Esophagus squamous epithelium (tissue), 5 donors: ENCODE data around the gene DAPK2. TPM values are rescaled to one million over a fixed set of nuclear protein-coding genes. Genes with fewer than 3 reads are reported as not detected.

ENCODE experiments used
- DNase-seq: peaks from one replicate; lab custom pipeline; 2025; lab: John Stamatoyannopoulos, UW
- H3K27ac ChIP-seq, 4 donors: fragments of 200-600 bp; sonication (generic); one replicate each; pipeline ENCODE4 v1.5.1; 2016 to 2019; ENCODE audit warnings: mild to moderate bottlenecking in 1 of 4
- H3K27me3 ChIP-seq, 4 donors: fragments of 200-600 bp; sonication (generic); 1 replicate in 3 of 4; 2 replicates in 1 of 4; pipeline versions ENCODE4 v1.5.1 to v1.6.0; 2017 to 2021; ENCODE audit warnings: antibody characterized with exemption in 1 of 4
- H3K36me3 ChIP-seq, 3 donors: fragments of 200-600 bp; sonication (generic); one replicate each; pipeline ENCODE4 v1.5.1; 2016 to 2019
- H3K4me1 ChIP-seq, 3 donors: fragments of 200-600 bp; sonication (generic); one replicate each; pipeline ENCODE4 v1.5.1; 2017 to 2019
- H3K4me3 ChIP-seq, 4 donors: fragments of 200-600 bp; sonication (generic); 1 replicate in 3 of 4; 2 replicates in 1 of 4; pipeline ENCODE4 v1.5.1; 2016 to 2019; ENCODE audit warnings: mild to moderate bottlenecking in 2 of 4, moderate library complexity in 1 of 4
- H3K9me3 ChIP-seq, 3 donors: fragments of 200-600 bp; sonication (generic); one replicate each; pipeline ENCODE4 v1.5.1; 2016 to 2019
- CTCF ChIP-seq, 6 experiments: fragments of 450-650 bp in 4 of 6; fragments of 200-600 bp in 2 of 6; sonication (generic) in 2 of 6; IDR thresholded peaks; one replicate each; pipeline ENCODE4 v1.5.1; 2016 to 2019; ENCODE audit warnings: antibody characterized with exemption in 6 of 6, mild to moderate bottlenecking in 4 of 6, moderate library complexity in 4 of 6
- POLR2A ChIP-seq, 4 donors: fragments of 450-650 bp; IDR thresholded peaks; one replicate each; pipeline ENCODE4 v1.6.1; 2017; ENCODE audit warnings: antibody characterized with exemption in 4 of 4, mild to moderate bottlenecking in 4 of 4, moderate library complexity in 3 of 4
- WGBS, 2 donors: methylation state at CpG; one replicate each; pipeline ENCODE4 v1.1.5; 2018; 5-methylcytosine and 5-hydroxymethylcytosine counted together
- intact Hi-C: fragments of 100-400 bp; cut with DNase I; formaldehyde crosslinking; loops from one replicate; pipeline ENCODE4 v1.15.0; 2022
- total RNA-seq, 4 donors: library from RNA; depleted of rRNA; stranded (reverse); fragments of >200 nt; gene quantifications; one replicate each; pipeline ENCODE4 v1.1.0, GENCODE V29; 2016
- donor health status: DM: yes; HTN: yes; CAD: no.

DAPK2 gene
- total RNA-seq, 4 donors from 2014 or later = 1.9 to 12.9 (median 9.8) TPM

DNA sequence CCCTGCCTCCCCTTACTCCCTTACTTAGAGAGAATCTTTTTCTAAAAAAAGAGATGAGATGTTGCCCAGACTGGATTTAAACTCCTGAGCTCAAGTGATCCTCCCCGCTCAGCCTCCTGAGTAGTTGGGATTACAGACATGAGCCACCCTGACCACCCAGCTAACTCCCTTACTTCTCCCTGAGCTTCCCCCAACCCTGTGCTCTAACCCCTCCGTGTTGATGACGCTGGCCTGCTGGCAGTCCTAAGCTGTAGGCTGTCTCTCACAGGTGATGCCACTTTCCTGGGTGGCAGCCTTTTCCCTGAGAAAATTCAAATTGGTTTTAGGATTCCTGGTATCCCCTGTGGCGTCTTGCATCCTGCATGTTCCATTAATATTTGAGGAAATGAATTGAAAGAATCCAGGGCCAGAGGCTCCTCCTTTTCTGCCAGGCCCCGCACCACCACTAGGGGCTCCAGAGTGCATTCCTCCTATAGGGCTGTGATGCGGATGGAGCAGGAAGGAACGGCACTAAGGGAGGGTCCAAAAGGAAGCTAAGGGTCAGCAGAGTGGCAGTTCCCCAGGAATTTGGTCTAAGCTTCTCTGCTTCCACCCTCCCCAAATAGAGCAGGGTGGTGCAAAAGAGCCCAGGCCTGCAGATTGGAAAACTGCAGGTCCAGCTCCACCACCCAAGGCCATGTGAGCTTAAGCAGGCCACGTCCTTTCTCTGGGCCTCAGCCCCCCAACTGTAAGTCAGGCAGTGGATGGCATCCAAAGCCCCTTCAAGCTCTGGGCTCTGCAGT is 101.1 kb downstream of the DAPK2 start:
- H3K4me1 ChIP-seq = peaks cover 6 to 27% (median 9%) of the 10 kb centered on the region in 3 donors
- H3K4me3 ChIP-seq = peak overlapping the region in 1 of 4 donors; percentile 18
- intact Hi-C loops = loop anchor here (5.0 kb wide), 1 partner anchor 102 kb away; the partner anchor contains the start of gene DAPK2
- no peaks in the 10 kb centered on the region for H3K27me3 ChIP-seq
- H3K36me3 ChIP-seq = no peaks in the 10 kb centered on the region
- TF ChIP-seq POLR2A (IDR thresholded peaks at IDR 0.05) (no peak), CTCF (IDR thresholded peaks at IDR 0.05) (peak; percentile 87 to 96 (median 93))
- WGBS, 2 donors = 42 to 97% methylated on average over 3 to 8 of the region's 8 CpGs
- no peaks in the 10 kb centered on the region for H3K9me3 ChIP-seq
- DNase-seq = peak; percentile 9
- peak overlapping the region in 3 of 4 donors; percentile 13 to 66 (median 54) for H3K27ac ChIP-seq

DNA sequence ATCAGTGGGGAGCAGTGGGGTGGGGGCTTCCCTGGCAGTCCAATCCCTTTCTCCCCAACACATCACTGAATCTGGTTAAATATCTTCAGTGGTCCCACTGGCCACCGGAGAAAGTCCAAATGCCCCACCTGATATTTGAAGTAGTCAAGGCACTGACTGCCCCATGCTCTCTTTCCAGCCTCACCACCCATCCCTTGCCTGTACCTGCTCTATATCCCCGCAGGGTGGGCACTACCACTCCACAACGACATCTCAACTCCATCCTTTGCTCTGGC is 101.7 kb downstream of the DAPK2 start:
- Histone ChIP-seq H3K36me3 (no peaks in the 10 kb centered on the region), H3K4me1 (peaks cover 6 to 33% (median 14%) of the 10 kb centered on the region in 3 donors), H3K27ac (no peak overlapping the region), H3K27me3 (no peaks in the 10 kb centered on the region), H3K9me3 (no peaks in the 10 kb centered on the region), H3K4me3 (no peak overlapping the region)
- 87 to 90% methylated on average over 3 of the region's 3 CpGs for WGBS, 2 donors
- TF ChIP-seq CTCF (IDR thresholded peaks at IDR 0.05) (no peak), POLR2A (IDR thresholded peaks at IDR 0.05) (no peak)
- intact Hi-C loops = no loop called here
- DNase-seq = no peak

DNA sequence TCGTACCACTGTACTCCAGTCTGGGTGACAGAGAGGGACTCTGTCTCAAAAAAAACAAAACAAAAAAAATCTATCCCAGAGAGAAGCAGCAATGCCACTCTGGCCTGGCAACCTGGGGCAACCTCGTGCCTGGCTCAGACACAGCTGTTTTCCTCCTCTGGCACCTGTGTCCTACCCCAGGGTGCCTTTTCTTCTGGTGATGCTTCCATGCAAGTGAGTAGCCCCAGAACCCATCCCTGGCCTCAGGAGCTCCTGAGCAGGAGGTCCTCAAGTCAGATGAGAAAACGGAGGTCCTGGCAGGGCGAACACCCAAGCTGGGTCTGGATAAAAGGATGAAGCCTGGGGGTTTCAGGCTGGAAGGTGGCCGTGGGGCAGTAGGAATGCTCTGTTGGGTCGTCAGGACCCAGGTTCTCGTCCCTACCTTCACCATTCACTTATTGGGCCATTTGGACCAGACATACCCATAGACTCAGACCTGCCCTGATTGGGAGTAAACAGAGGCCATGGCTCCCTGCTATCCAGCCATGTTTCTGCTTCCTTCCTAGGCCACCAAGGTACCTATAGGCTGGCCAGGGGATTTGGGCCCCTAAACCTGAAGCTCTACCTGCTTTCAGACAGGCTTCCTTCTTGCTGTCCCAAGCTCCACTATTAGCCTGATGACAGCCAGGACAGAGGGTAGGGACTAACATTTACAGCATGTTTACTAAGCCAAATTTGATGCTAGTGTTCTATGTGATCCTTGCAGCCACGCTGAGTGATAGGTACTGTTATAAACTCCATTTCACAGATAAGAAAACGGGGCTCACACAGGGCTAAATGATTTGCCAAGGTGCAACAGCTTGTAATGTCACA is 102.2 kb downstream of the DAPK2 start:
- no peaks in the 10 kb centered on the region for H3K27me3 ChIP-seq
- no peaks in the 10 kb centered on the region for H3K9me3 ChIP-seq
- no peak for DNase-seq
- peaks cover 6 to 39% (median 18%) of the 10 kb centered on the region in 3 donors for H3K4me1 ChIP-seq
- TF ChIP-seq CTCF (IDR thresholded peaks at IDR 0.05) (no peak), POLR2A (IDR thresholded peaks at IDR 0.05) (no peak)
- H3K36me3 ChIP-seq = no peaks in the 10 kb centered on the region
- H3K4me3 ChIP-seq = no peak overlapping the region
- no peak overlapping the region for H3K27ac ChIP-seq
- 77 to 82% methylated on average over 6 to 8 of the region's 9 CpGs for WGBS, 2 donors
- intact Hi-C loops = no loop called here

DNA sequence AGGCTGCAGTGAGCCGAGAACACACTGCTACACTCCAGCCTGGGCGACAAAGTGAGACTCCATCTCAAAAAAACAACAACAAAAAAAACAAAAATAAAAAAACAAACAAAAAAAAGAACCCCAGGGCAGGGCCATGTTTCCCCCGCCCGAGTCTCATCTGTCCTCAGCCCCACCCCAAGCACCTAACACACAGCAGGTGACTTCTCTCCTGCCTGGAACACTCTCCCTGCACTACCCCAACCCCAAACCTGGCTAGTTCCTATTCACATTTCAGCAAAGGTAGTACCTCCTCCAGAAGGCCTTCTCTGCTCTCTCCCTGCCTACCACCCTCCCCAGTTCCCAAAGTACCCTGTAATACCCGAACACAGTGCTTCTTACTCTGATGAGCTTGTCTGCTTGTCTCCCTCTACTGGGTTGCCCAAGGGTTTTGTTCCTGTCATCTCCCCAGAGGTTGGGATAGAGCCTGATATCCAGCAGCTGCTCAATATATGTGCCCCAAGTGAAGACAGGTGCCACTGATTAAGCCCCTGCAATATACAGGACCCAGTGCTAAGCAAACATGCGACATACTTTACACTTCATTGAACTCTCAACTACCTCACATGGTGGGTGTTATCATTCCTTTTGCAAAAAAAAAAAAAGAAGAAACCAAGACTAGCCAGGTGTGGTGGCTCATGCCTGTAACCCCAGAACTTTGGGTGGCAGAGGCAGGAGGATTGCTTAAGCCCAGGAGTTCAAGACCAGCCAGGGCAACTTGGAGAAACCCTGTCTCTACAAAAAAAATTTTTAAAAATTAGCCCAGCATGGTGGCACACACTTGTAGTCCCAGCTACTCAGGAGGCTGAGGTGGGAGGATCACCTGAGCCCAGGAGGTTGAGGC is 103.6 kb downstream of the DAPK2 start:
- no peak overlapping the region for H3K27ac ChIP-seq
- no peaks in the 10 kb centered on the region for H3K36me3 ChIP-seq
- peaks cover 6 to 48% (median 22%) of the 10 kb centered on the region in 3 donors for H3K4me1 ChIP-seq
- no peak for TF ChIP-seq CTCF (IDR thresholded peaks at IDR 0.05)
- TF ChIP-seq POLR2A (IDR thresholded peaks at IDR 0.05) = no peak
- 88 to 90% methylated on average over 5 to 6 of the region's 6 CpGs for WGBS, 2 donors
- DNase-seq = no peak
- no peaks in the 10 kb centered on the region for H3K27me3 ChIP-seq
- H3K9me3 ChIP-seq = no peaks in the 10 kb centered on the region
- H3K4me3 ChIP-seq = no peak overlapping the region
- intact Hi-C loops = no loop called here
